H9 (cell line): ENCODE measurements around the gene FHOD3. TPM values are rescaled to one million over a fixed set of nuclear protein-coding genes. Genes with fewer than 3 reads are reported as not detected.
A peak's percentile ranks its signal among the peaks of the same experiment; 100 is the strongest.

Experiments
- DNase-seq: peaks from one replicate; pipeline ENCODE4 v3.0.0-alpha.2; 2017
- H2AFZ ChIP-seq: one replicate; pipeline ENCODE4 v1.6.1; 2013; ENCODE audit warnings: mild to moderate bottlenecking, low read length, control low read depth, moderate library complexity
- H2AK5ac ChIP-seq: 2 replicates; pipeline ENCODE4 v1.6.1; 2013; ENCODE audit warnings: low read length, control low read depth, mixed read lengths; ENCODE audit not compliant: insufficient read length
- H2BK120ac ChIP-seq: one replicate; pipeline ENCODE4 v1.6.1; 2013; ENCODE audit warnings: low read depth, mild to moderate bottlenecking, low read length, control low read depth, inconsistent platforms; ENCODE audit not compliant: poor library complexity, severe bottlenecking
- H2BK12ac ChIP-seq: 2 replicates; pipeline ENCODE4 v1.6.1; 2013; ENCODE audit warnings: low read length, control low read depth, mixed read lengths, low read depth; ENCODE audit not compliant: insufficient read length
- H2BK15ac ChIP-seq: 2 replicates; pipeline ENCODE4 v1.6.1; 2013; ENCODE audit warnings: low read depth, low read length, control low read depth
- H2BK20ac ChIP-seq: one replicate; pipeline ENCODE4 v1.6.1; 2013; ENCODE audit warnings: low read depth, mild to moderate bottlenecking, low read length, control low read depth, inconsistent platforms; ENCODE audit not compliant: poor library complexity, severe bottlenecking
- H2BK5ac ChIP-seq: 2 replicates; pipeline ENCODE4 v1.6.1; 2013; ENCODE audit warnings: low read length, control low read depth, mixed read lengths; ENCODE audit not compliant: insufficient read length
- H3K14ac ChIP-seq: 2 replicates; pipeline ENCODE4 v1.6.1; 2013; ENCODE audit warnings: low read length, control low read depth; ENCODE audit not compliant: insufficient read depth
- H3K18ac ChIP-seq: 2 replicates; pipeline ENCODE4 v1.6.1; 2013; ENCODE audit warnings: low read depth, mild to moderate bottlenecking, mixed read lengths, low read length, control low read depth; ENCODE audit not compliant: insufficient read length
- H3K23ac ChIP-seq: 2 replicates; pipeline ENCODE4 v1.6.1; 2013; ENCODE audit warnings: low read length, control low read depth, mixed read lengths, low read depth; ENCODE audit not compliant: insufficient read length
- H3K23me2 ChIP-seq: 2 replicates; pipeline ENCODE4 v1.6.1; 2013; ENCODE audit warnings: low read depth, mild to moderate bottlenecking, mixed read lengths, low read length, control low read depth; ENCODE audit not compliant: insufficient read length, poor library complexity, severe bottlenecking
- H3K27ac ChIP-seq: 2 replicates; pipeline ENCODE4 v1.5.1; 2013; ENCODE audit warnings: low read length, control low read depth, mixed read lengths, low read depth; ENCODE audit not compliant: insufficient read length
- H3K27me3 ChIP-seq: 2 replicates; pipeline ENCODE4 v1.6.1; 2013; ENCODE audit warnings: low read length, control low read depth, inconsistent platforms; ENCODE audit not compliant: insufficient read depth
- H3K4ac ChIP-seq: 2 replicates; pipeline ENCODE4 v1.6.1; 2013; ENCODE audit warnings: low read depth, mild to moderate bottlenecking, control low read depth, inconsistent platforms, low read length, moderate library complexity
- H3K4me1 ChIP-seq: 2 replicates; pipeline ENCODE4 v1.6.1; 2013; ENCODE audit warnings: low read length, control low read depth, inconsistent platforms; ENCODE audit not compliant: insufficient read depth
- H3K4me2 ChIP-seq: 2 replicates; pipeline ENCODE4 v1.6.1; 2013; ENCODE audit warnings: low read length, control low read depth, mixed read lengths; ENCODE audit not compliant: insufficient read length, insufficient read depth
- H3K56ac ChIP-seq: 2 replicates; pipeline ENCODE4 v1.6.1; 2013; ENCODE audit warnings: low read depth, mild to moderate bottlenecking, mixed read lengths, low read length, control low read depth; ENCODE audit not compliant: insufficient read length
- H3K79me1 ChIP-seq: 2 replicates; pipeline ENCODE4 v1.6.1; 2013; ENCODE audit warnings: low read depth, mild to moderate bottlenecking, moderate library complexity, low read length, control low read depth, inconsistent platforms; ENCODE audit not compliant: insufficient read depth, poor library complexity, severe bottlenecking
- H3K79me2 ChIP-seq: 2 replicates; pipeline ENCODE4 v1.6.1; 2013; ENCODE audit warnings: low read length, control low read depth, inconsistent platforms; ENCODE audit not compliant: insufficient read depth
- H3K9ac ChIP-seq: 2 replicates; pipeline ENCODE4 v1.6.1; 2013; ENCODE audit warnings: low read length, control low read depth, mixed read lengths; ENCODE audit not compliant: insufficient read length; ENCODE audit errors: extremely low read depth
- H3K9me3 ChIP-seq: one replicate; pipeline ENCODE4 v1.6.1; 2013; ENCODE audit warnings: low read depth, low read length, inconsistent platforms; ENCODE audit not compliant: control insufficient read depth
- H3T11ph ChIP-seq: one replicate; pipeline ENCODE4 v1.6.1; 2013; ENCODE audit warnings: mild to moderate bottlenecking, low read length, control low read depth, inconsistent platforms
- H4K20me1 ChIP-seq: one replicate; pipeline ENCODE4 v1.6.1; 2013; ENCODE audit not compliant: control insufficient read depth, insufficient read length, insufficient read depth
- H4K5ac ChIP-seq: 2 replicates; pipeline ENCODE4 v1.6.1; 2013; ENCODE audit warnings: low read depth, mild to moderate bottlenecking, mixed read lengths, low read length, control low read depth; ENCODE audit not compliant: insufficient read length
- H4K8ac ChIP-seq: replicated peaks from 2 replicates; pipeline ENCODE4 v1.6.1; 2013; ENCODE audit warnings: low read length, control low read depth, mixed read lengths, low read depth; ENCODE audit not compliant: insufficient read length
- H4K91ac ChIP-seq: 2 replicates; pipeline ENCODE4 v1.6.1; 2013; ENCODE audit warnings: low read depth, mild to moderate bottlenecking, moderate library complexity, mixed read lengths, low read length, control low read depth; ENCODE audit not compliant: insufficient read length
- H3K27ac Mint-ChIP-seq, 3 experiments: 2 replicates in 2 of 3; 3 replicates in 1 of 3; pipeline ENCODE4 v1.8.0; 2020 to 2021; ENCODE audit warnings: mixed read lengths in 3 of 3, mild to moderate bottlenecking in 1 of 3, moderate library complexity in 1 of 3
- H3K27me3 Mint-ChIP-seq: 2 replicates; pipeline ENCODE4 v1.8.0; 2021; ENCODE audit warnings: low read depth, mild to moderate bottlenecking, moderate library complexity, mixed read lengths
- H3K36me3 Mint-ChIP-seq, 3 experiments: 2 replicates in 2 of 3; 3 replicates in 1 of 3; pipeline ENCODE4 v1.8.0; 2020 to 2021; ENCODE audit warnings: low read depth in 3 of 3, mixed read lengths in 3 of 3; ENCODE audit not compliant: insufficient read depth in 1 of 3
- H3K4me1 Mint-ChIP-seq, 2 experiments: 2 replicates each; pipeline ENCODE4 v1.8.0; 2020; ENCODE audit warnings: mixed read lengths in 2 of 2
- H3K4me3 Mint-ChIP-seq, 2 experiments: 2 replicates in 1 of 2; 3 replicates in 1 of 2; pipeline ENCODE4 v1.8.0; 2020 to 2021; ENCODE audit warnings: mild to moderate bottlenecking in 2 of 2, mixed read lengths in 2 of 2, moderate library complexity in 1 of 2
- H3K9me3 Mint-ChIP-seq, 2 experiments: 2 replicates in 1 of 2; 3 replicates in 1 of 2; pipeline ENCODE4 v1.8.0; 2020; ENCODE audit warnings: mild to moderate bottlenecking in 2 of 2, mixed read lengths in 2 of 2, moderate library complexity in 1 of 2
- WGBS: extraction: QIAGEN DNeasy Blood & Tissue Kit; methylation state at CpG from one replicate; pipeline ENCODE4 v1.1.7; 2013; ENCODE audit warnings: missing lambda C conversion rate, low lambda C conversion rate, mixed read lengths; ENCODE audit not compliant: insufficient read length; ENCODE audit errors: extremely low coverage; 5-methylcytosine and 5-hydroxymethylcytosine counted together
- total RNA-seq: library from RNA; stranded (reverse); gene quantifications from 2 replicates; pipeline ENCODE4 v1.2.1, GENCODE V29; 2021
- TF ChIP-seq, protein P1 (sequence below): fragments of 200-600 bp; sonication (generic); conservative IDR thresholded peaks from 3 replicates; pipeline ENCODE4 v1.8.0; 2021; ENCODE audit warnings: antibody characterized with exemption, mild to moderate bottlenecking

FHOD3 gene
- total RNA-seq, 1 experiment from 2014 or later: 8.0 TPM

DNA sequence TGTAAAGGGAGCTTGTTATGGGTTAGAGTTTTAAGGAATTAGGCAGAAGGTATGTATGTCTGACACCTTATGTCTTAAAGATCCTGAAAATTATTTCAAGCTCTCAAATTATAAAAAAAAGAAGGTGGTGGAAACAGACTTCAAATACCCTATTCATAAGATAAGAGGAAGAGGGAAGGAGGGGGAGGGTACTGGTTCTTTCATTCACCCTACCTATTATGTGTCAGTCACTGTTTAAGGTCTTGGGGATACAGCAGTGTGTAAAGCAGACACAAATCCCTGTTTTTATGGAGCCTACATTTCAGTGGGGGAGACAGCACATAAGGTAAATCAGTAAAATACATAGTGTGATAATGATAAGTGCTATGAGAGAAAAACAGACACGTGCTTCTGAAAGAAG is 184.4 kb downstream of the FHOD3 start:
- H3K4me3 Mint-ChIP-seq: peak overlapping the region; percentile 11 to 40; a peak in 2 of 5 replicates
- H3K27ac ChIP-seq: no peak overlapping the region

More for the DNA sequence above, 184.4 kb downstream of the FHOD3 start:
- H4K20me1 ChIP-seq: no peaks in the 10 kb centered on the region
- no peak overlapping the region for H3T11ph ChIP-seq
- no peak overlapping the region for H4K8ac ChIP-seq
- Mint-ChIP-seq H3K4me1 (peaks cover 69% of the 10 kb centered on the region in 2 experiments), H3K9me3 (no peaks in the 10 kb centered on the region), H3K27me3 (no peaks in the 10 kb centered on the region), H3K36me3 (peaks cover 0 to 6% (median 6%) of the 10 kb centered on the region in 3 experiments; a peak in 3 of 7 replicates), H3K27ac (peak overlapping the region; percentile 32 to 98 (median 82); a peak in 6 of 7 replicates)
- no peak overlapping the region for H2BK15ac ChIP-seq
- H3K79me2 ChIP-seq: no peaks in the 10 kb centered on the region
- no peaks in the 10 kb centered on the region for H3K9me3 ChIP-seq
- no peak overlapping the region for H3K56ac ChIP-seq
- no peak overlapping the region for H3K14ac ChIP-seq
- H3K27me3 ChIP-seq: no peaks in the 10 kb centered on the region
- no peak overlapping the region for H2BK5ac ChIP-seq
- no peak overlapping the region for H2BK20ac ChIP-seq
- TF ChIP-seq, protein P1, sequence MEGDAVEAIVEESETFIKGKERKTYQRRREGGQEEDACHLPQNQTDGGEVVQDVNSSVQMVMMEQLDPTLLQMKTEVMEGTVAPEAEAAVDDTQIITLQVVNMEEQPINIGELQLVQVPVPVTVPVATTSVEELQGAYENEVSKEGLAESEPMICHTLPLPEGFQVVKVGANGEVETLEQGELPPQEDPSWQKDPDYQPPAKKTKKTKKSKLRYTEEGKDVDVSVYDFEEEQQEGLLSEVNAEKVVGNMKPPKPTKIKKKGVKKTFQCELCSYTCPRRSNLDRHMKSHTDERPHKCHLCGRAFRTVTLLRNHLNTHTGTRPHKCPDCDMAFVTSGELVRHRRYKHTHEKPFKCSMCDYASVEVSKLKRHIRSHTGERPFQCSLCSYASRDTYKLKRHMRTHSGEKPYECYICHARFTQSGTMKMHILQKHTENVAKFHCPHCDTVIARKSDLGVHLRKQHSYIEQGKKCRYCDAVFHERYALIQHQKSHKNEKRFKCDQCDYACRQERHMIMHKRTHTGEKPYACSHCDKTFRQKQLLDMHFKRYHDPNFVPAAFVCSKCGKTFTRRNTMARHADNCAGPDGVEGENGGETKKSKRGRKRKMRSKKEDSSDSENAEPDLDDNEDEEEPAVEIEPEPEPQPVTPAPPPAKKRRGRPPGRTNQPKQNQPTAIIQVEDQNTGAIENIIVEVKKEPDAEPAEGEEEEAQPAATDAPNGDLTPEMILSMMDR: no peak
- peaks cover 8% of the 10 kb centered on the region; the same call in 1 of the 2 replicates for H3K4me1 ChIP-seq
- no peak overlapping the region for H3K4me2 ChIP-seq
- DNase-seq: no peak
- H2AFZ ChIP-seq: no peak overlapping the region
- H2BK12ac ChIP-seq: no peak overlapping the region
- H2BK120ac ChIP-seq: no peak overlapping the region
- H3K4ac ChIP-seq: no peak overlapping the region
- H3K9ac ChIP-seq: no peak overlapping the region
- no CpG with 5 or more reads among the region's 1 CpG for WGBS
- H3K79me1 ChIP-seq: no peaks in the 10 kb centered on the region
- H4K91ac ChIP-seq: no peak overlapping the region
- no peak overlapping the region for H2AK5ac ChIP-seq
- H3K23ac ChIP-seq: no peak overlapping the region
- H3K18ac ChIP-seq: no peak overlapping the region
- H4K5ac ChIP-seq: no peak overlapping the region
- H3K23me2 ChIP-seq: no peaks in the 10 kb centered on the region
